K562 (cell line): ENCODE results near the gene MAP3K15. TPM values are rescaled to one million over a fixed set of nuclear protein-coding genes. Genes with fewer than 3 reads are reported as not detected.

Experiments
- ATAC-seq: fragments of 200-7000 bp; cut with Tn5 transposase; 3 replicates; pipeline ENCODE4 v1.9.1; 2020; ENCODE audit warnings: moderate library complexity
- BruUV-seq: library from RNA; stranded (reverse); fragments of 400-500 nt; replicated peaks from 2 replicates; lab custom pipeline; 2021; lab: Mats Ljungman, UMichigan
- CTCF ChIA-PET: fragments of 300-600 bp; formaldehyde crosslinking; extraction: SDS; loops from one replicate; lab custom pipeline; 2021; ENCODE audit warnings: low intra/inter-chr PET ratio; lab: Yijun Ruan, JAX
- POLR2A ChIA-PET: fragments of 300-600, 350-650 bp; sonication (Branson Sonifier 250); formaldehyde crosslinking; extraction: SDS; loops from one replicate; lab custom pipeline; 2021; ENCODE audit warnings: antibody characterized with exemption, inconsistent platforms; lab: Yijun Ruan, JAX
- DNase-seq, 4 experiments: peaks; one replicate each; pipeline versions ENCODE4 v3.0.0 to v3.0.0-alpha.2; 2011 to 2018; ENCODE audit warnings: low spot score in 3 of 4, mixed read lengths in 3 of 4; ENCODE audit errors: extremely low read depth in 1 of 4
- FAIRE-seq: peaks from 2 replicates; lab custom pipeline; 2011; peaks lifted over from hg19 to GRCh38; lab: Jason Lieb, UNC
- H2AFZ ChIP-seq: 2 replicates; pipeline ENCODE4 v1.6.0; 2011; ENCODE audit warnings: low read depth, low read length, control low read depth, inconsistent platforms
- H3K27ac ChIP-seq: fragments of 200-600 bp; 3 replicates; pipeline ENCODE4 v1.8.0; 2011; ENCODE audit warnings: low read depth, mild to moderate bottlenecking, control low read depth, inconsistent platforms, low read length, moderate library complexity, mixed read lengths; ENCODE audit errors: extremely low read depth
- H3K27me3 ChIP-seq, 2 experiments: fragments of 300-600 bp in 1 of 2; 2 replicates in 1 of 2; 3 replicates in 1 of 2; pipeline versions ENCODE4 v1.6.0 to v1.8.0; 2011; ENCODE audit warnings: inconsistent platforms in 2 of 2, low read length in 2 of 2, mild to moderate bottlenecking in 1 of 2, mixed read lengths in 1 of 2, moderate library complexity in 1 of 2; ENCODE audit not compliant: control insufficient read depth in 2 of 2, insufficient read depth in 2 of 2
- H3K36me3 ChIP-seq: fragments of 300-600 bp; 3 replicates; pipeline ENCODE4 v1.8.0; 2011; ENCODE audit warnings: mild to moderate bottlenecking, low read length, inconsistent platforms; ENCODE audit not compliant: control insufficient read depth, insufficient read depth
- H3K4me1 ChIP-seq, 2 experiments: fragments of 200-600 bp in 1 of 2; replicated peaks in 1 of 2; 2 replicates in 1 of 2; 3 replicates in 1 of 2; pipeline versions ENCODE4 v1.5.1 to v1.8.0; 2011; ENCODE audit warnings: inconsistent platforms in 2 of 2, low read length in 2 of 2, mild to moderate bottlenecking in 1 of 2, mixed read lengths in 1 of 2, moderate library complexity in 1 of 2; ENCODE audit not compliant: control insufficient read depth in 2 of 2, insufficient read depth in 2 of 2
- H3K4me2 ChIP-seq: 2 replicates; pipeline ENCODE4 v1.6.1; 2011; ENCODE audit warnings: low read length, control low read depth, inconsistent platforms, mixed read lengths; ENCODE audit not compliant: insufficient read depth
- H3K4me3 ChIP-seq: fragments of 200-600 bp; sonication (generic), shearing (Covaris generic); 2 replicates; pipeline ENCODE4 v1.5.1; 2016; ENCODE audit warnings: control low read depth, inconsistent platforms
- H3K79me2 ChIP-seq: fragments of 200-600 bp; 3 replicates; pipeline ENCODE4 v1.8.0; 2011; ENCODE audit warnings: low read length, inconsistent platforms; ENCODE audit not compliant: control insufficient read depth, insufficient read depth
- H3K9ac ChIP-seq, 2 experiments: 2 replicates each; pipeline versions ENCODE4 v1.6.0 to v1.6.1; 2011; ENCODE audit warnings: low read depth in 2 of 2, low read length in 2 of 2, control low read depth in 1 of 2, inconsistent platforms in 1 of 2, mild to moderate bottlenecking in 1 of 2, mixed read lengths in 1 of 2; ENCODE audit not compliant: insufficient read depth in 1 of 2
- H3K9me1 ChIP-seq: one replicate; pipeline ENCODE4 v1.6.0; 2011; ENCODE audit warnings: inconsistent platforms, mild to moderate bottlenecking, low read length, moderate library complexity; ENCODE audit not compliant: control insufficient read depth, insufficient read depth
- H3K9me3 ChIP-seq: replicated peaks from 2 replicates; pipeline ENCODE4 v1.5.1; 2011; ENCODE audit warnings: low read depth, low read length, inconsistent platforms; ENCODE audit not compliant: control insufficient read depth, insufficient read depth
- H4K20me1 ChIP-seq: replicated peaks from 2 replicates; pipeline ENCODE4 v1.6.1; 2011; ENCODE audit warnings: low read length, inconsistent platforms, mixed read lengths; ENCODE audit not compliant: control insufficient read depth, insufficient read depth
- BRF1 ChIP-seq: IDR thresholded peaks from 3 replicates; pipeline ENCODE4 v1.6.1; 2011; ENCODE audit warnings: borderline replicate concordance, mild to moderate bottlenecking; ENCODE audit not compliant: insufficient read length; ENCODE audit errors: extremely low read depth
- CHD2 ChIP-seq: IDR thresholded peaks from 2 replicates; pipeline ENCODE4 v1.6.1; 2011; ENCODE audit warnings: low read depth, low read length
- EZH2 ChIP-seq: IDR thresholded peaks from 2 replicates; pipeline ENCODE4 v1.6.1; 2012; ENCODE audit warnings: low read depth, mild to moderate bottlenecking, inconsistent platforms, low read length, borderline replicate concordance
- GABPB2 ChIP-seq: fragments of 250-450 bp; sonication (Bioruptor Pico); conservative IDR thresholded peaks from 2 replicates; pipeline ENCODE4 v1.5.1; 2021; ENCODE audit warnings: mild to moderate bottlenecking
- ILF3 ChIP-seq: fragments of 450-650 bp; IDR thresholded peaks from 2 replicates; pipeline ENCODE4 v1.6.1; 2018; ENCODE audit warnings: antibody characterized with exemption, mild to moderate bottlenecking, moderate library complexity, borderline replicate concordance
- KLF10 ChIP-seq: fragments of 250-450 bp; sonication (Bioruptor Pico); IDR thresholded peaks from 2 replicates; pipeline ENCODE4 v1.6.1; 2021; ENCODE audit warnings: matching md5 sums
- MAFF ChIP-seq: IDR thresholded peaks from 2 replicates; pipeline ENCODE4 v1.6.1; 2012; ENCODE audit warnings: low read length, improper control_type of control experiment
- MYBL2 ChIP-seq, 2 experiments: fragments of 450-650 bp in 1 of 2; sonication (generic) in 1 of 2; formaldehyde crosslinking in 1 of 2; IDR thresholded peaks; 2 replicates each; pipeline versions ENCODE4 v1.6.1 to v1.8.1; 2017 to 2022; ENCODE audit warnings: borderline replicate concordance in 1 of 2, inconsistent platforms in 1 of 2, low read depth in 1 of 2, mild to moderate bottlenecking in 1 of 2, missing genetic modification reagents in 1 of 2, moderate library complexity in 1 of 2
- POLR2AphosphoS5 ChIP-seq: IDR thresholded peaks from 2 replicates; pipeline ENCODE4 v1.6.1; 2011; ENCODE audit warnings: mild to moderate bottlenecking, low read depth, low read length, moderate library complexity; ENCODE audit not compliant: control insufficient read depth, insufficient read depth
- PRPF4 ChIP-seq: fragments of 200-400 bp; formaldehyde crosslinking; IDR thresholded peaks from one replicate; pipeline ENCODE4 v1.6.1; 2017; ENCODE audit warnings: low read length, low read depth, mild to moderate bottlenecking; ENCODE audit not compliant: insufficient read depth, poor library complexity, severe bottlenecking
- SMARCB1 ChIP-seq: IDR thresholded peaks from 2 replicates; pipeline ENCODE4 v1.6.1; 2011; ENCODE audit warnings: improper control_type of control experiment, low read depth; ENCODE audit not compliant: insufficient read length
- ZNF436 ChIP-seq: fragments of 250-450, 450-650 bp; sonication (Bioruptor Pico); formaldehyde crosslinking; IDR thresholded peaks from 2 replicates; pipeline ENCODE4 v1.7.0; 2020; ENCODE audit warnings: mild to moderate bottlenecking
- WGBS: fragments of 100-300 bp; shearing (Covaris generic); methylation state at CpG from one replicate; pipeline ENCODE4 v1.1.6; 2016; ENCODE audit warnings: low coverage, mixed read lengths; ENCODE audit not compliant: insufficient coverage; ENCODE audit errors: missing lambda C conversion rate; 5-methylcytosine and 5-hydroxymethylcytosine counted together
- in situ Hi-C: fragments of 300-500 bp; cut with MboI; formaldehyde crosslinking; loops from 4 replicates; pipeline ENCODE4 v1.15.0; 2018; ENCODE audit warnings: inconsistent platforms, mixed read lengths
- intact Hi-C: fragments of 100-400 bp; cut with micrococcal nuclease; formaldehyde crosslinking; loops from 2 replicates; pipeline ENCODE4 v1.14.2; 2022
- polyA plus RNA-seq, 8 experiments: library from polyadenylated mRNA; depleted of rRNA in 4 of 8; stranded (reverse) in 5 of 8; unstranded in 3 of 8; fragments of >200 nt; fragmentation: Nextera tagmentation in 2 of 8; fragmentation: Illumina TruSeq in 1 of 8; extraction: Ambion mirVana in 2 of 8; extraction: Trizol in 1 of 8; gene quantifications; 2 replicates each; pipeline versions ENCODE4 v1.2.1 to v1.2.3, GENCODE V29; 2011 to 2014; ENCODE audit warnings: inconsistent platforms in 1 of 8, missing spikeins in 1 of 8
- total RNA-seq, 7 experiments: library from RNA; depleted of rRNA in 6 of 7; stranded (reverse); fragments of >200 nt in 6 of 7; fragmentation: Illumina TruSeq in 2 of 7; extraction: Trizol in 2 of 7; gene quantifications; 2 replicates each; pipeline versions ENCODE4 v1.2.1 to v1.2.3, GENCODE V29; 2011 to 2021; ENCODE audit warnings: low replicate concordance in 1 of 7
- TF ChIP-seq, protein P1 (sequence below): fragments of 250-450 bp; sonication (Bioruptor Pico); IDR thresholded peaks from 2 replicates; pipeline ENCODE4 v1.8.0; 2022; ENCODE audit warnings: moderate library complexity, mild to moderate bottlenecking, inconsistent platforms
- TF ChIP-seq, protein P2 (sequence below): fragments of 450-650 bp; formaldehyde crosslinking; IDR thresholded peaks from 2 replicates; pipeline ENCODE4 v1.4.0; 2022; ENCODE audit warnings: mild to moderate bottlenecking, moderate library complexity

The MAP3K15 gene
- total and polyA plus RNA-seq, 9 of the 15 experiments (the other 6 are each of a cell fraction or from before 2014, with no cell fraction given) = 0.03 to 0.29 (median 0.14) TPM; not detected in 5

DNA sequence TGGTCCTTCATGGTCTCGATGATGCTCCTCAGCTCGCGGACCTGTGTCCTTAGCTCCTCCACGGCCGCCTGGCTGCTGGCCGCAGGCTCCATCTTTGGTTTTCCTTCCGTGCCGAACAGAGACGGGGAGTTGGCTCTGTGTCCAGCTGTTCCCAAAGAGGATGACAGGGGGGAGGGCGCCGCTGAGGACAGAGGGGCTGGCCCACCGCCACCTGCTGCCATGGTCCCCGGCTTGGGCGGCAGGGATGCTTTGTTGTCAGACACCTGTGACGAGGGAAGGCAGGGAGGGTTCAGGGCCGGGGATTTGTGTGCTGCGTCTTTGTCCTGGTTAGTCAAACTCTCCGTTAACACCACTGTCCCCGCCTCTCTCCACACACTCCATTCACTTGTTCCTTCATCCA lies 26.6 kb upstream of the MAP3K15 start:
- no TSS peak for BruUV-seq
- in situ Hi-C loops (no loop called here), intact Hi-C loops (loop anchor here (5.0 kb wide), 1 partner anchor 345 kb away; the partner anchor contains the start of gene SH3KBP1)

DNA sequence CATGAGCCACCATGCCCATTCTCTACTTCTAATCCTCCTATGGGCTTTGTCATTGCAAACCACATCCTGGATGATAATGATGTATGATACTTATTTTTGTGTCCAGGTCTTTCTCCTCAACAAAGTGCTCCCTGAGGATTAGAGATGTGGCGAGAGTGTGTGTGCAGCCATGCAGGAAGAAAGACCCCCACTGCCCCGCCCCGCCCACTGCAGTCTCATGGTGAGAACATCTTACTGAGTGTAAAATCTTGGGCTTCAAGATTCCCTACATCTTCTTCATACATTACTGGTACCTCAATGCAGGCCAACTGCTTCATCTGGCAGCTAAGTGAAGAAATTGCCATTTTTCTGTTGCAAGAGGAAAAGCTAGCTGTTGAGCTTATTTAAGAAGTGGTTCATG lies 25.9 kb upstream of the MAP3K15 start:
- ChIA-PET POLR2A (no interaction called here), CTCF (no interaction called here)
- Histone ChIP-seq H3K27me3 (peaks cover 0 to 41% of the 10 kb centered on the region in 2 experiments; a peak in 2 of 5 replicates), H2AFZ (no peak overlapping the region), H3K4me3 (no peak overlapping the region), H3K79me2 (no peaks in the 10 kb centered on the region), H3K36me3 (no peaks in the 10 kb centered on the region), H3K27ac (no peak overlapping the region), H3K9ac (no peak overlapping the region), H3K4me2 (no peak overlapping the region), H3K9me1 (no peaks in the 10 kb centered on the region), H4K20me1 (no peaks in the 10 kb centered on the region; the same call in 1 of the 2 replicates), H3K4me1 (no peaks in the 10 kb centered on the region), H3K9me3 (no peaks in the 10 kb centered on the region)
- ATAC-seq (no peak), FAIRE-seq (no peak), DNase-seq (no peak)
- BruUV-seq = no TSS peak
- intact Hi-C loops = loop anchor here (5.0 kb wide), 1 partner anchor 346 kb away; the partner anchor contains the start of gene SH3KBP1
- in situ Hi-C loops = no loop called here
- WGBS = 0% methylated on average over 3 of the region's 3 CpGs
- no peak for TF ChIP-seq GABPB2 (CRISPR knock-in tag)
- TF ChIP-seq KLF10 = no peak
- TF ChIP-seq POLR2AphosphoS5 = no peak
- no peak for TF ChIP-seq ILF3
- TF ChIP-seq, protein P1, sequence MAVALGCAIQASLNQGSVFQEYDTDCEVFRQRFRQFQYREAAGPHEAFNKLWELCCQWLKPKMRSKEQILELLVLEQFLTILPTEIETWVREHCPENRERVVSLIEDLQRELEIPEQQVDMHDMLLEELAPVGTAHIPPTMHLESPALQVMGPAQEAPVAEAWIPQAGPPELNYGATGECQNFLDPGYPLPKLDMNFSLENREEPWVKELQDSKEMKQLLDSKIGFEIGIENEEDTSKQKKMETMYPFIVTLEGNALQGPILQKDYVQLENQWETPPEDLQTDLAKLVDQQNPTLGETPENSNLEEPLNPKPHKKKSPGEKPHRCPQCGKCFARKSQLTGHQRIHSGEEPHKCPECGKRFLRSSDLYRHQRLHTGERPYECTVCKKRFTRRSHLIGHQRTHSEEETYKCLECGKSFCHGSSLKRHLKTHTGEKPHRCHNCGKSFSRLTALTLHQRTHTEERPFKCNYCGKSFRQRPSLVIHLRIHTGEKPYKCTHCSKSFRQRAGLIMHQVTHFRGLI = no peak
- TF ChIP-seq PRPF4 = no peak
- TF ChIP-seq ZNF436 (CRISPR knock-in tag) = no peak

More for the DNA sequence above, 26.6 kb upstream of the MAP3K15 start:
- no peak overlapping the region for H3K9ac ChIP-seq
- 0% methylated on average over 10 of the region's 19 CpGs for WGBS
- no peaks in the 10 kb centered on the region for H3K4me1 ChIP-seq
- no peak overlapping the region for H3K4me3 ChIP-seq
- CTCF ChIA-PET = no interaction called here
- no peak overlapping the region for H3K27ac ChIP-seq
- H3K27me3 ChIP-seq = peaks cover 0 to 35% of the 10 kb centered on the region in 2 experiments; a peak in 2 of 5 replicates
- DNase-seq = no peak
- ATAC-seq = no peak
- no peak for TF ChIP-seq CHD2
- no peak for TF ChIP-seq SMARCB1
- TF ChIP-seq EZH2 = no peak
- TF ChIP-seq MAFF = no peak
- no peak for TF ChIP-seq BRF1
- TF ChIP-seq MYBL2 (IDR thresholded peaks at IDR 0.05; ENCODE audit: low read depth) = no peak
- no peak for TF ChIP-seq MYBL2 (CRISPR knock-in tag; IDR thresholded peaks at IDR 0.05; ENCODE audit: borderline replicate concordance)
- TF ChIP-seq, protein P2, sequence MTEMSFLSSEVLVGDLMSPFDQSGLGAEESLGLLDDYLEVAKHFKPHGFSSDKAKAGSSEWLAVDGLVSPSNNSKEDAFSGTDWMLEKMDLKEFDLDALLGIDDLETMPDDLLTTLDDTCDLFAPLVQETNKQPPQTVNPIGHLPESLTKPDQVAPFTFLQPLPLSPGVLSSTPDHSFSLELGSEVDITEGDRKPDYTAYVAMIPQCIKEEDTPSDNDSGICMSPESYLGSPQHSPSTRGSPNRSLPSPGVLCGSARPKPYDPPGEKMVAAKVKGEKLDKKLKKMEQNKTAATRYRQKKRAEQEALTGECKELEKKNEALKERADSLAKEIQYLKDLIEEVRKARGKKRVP (CRISPR knock-in tag) = no peak
- H3K9me3 ChIP-seq = no peaks in the 10 kb centered on the region
- no peak overlapping the region for H2AFZ ChIP-seq
- no peak overlapping the region for H3K4me2 ChIP-seq
- FAIRE-seq = no peak
- no peaks in the 10 kb centered on the region for H3K36me3 ChIP-seq
- POLR2A ChIA-PET = no interaction called here
- H3K9me1 ChIP-seq = no peaks in the 10 kb centered on the region
- no peaks in the 10 kb centered on the region for H3K79me2 ChIP-seq
- H4K20me1 ChIP-seq = no peaks in the 10 kb centered on the region; the same call in 1 of the 2 replicates
